ENCODE results near the gene LAMTOR3.

GRCh38 chr4:99917575-99917974, 23.3 kb upstream of the LAMTOR3 start:
- no peak for TF ChIP-seq CTCF (IDR thresholded peaks at IDR 0.05)
- TF ChIP-seq ZFX (IDR thresholded peaks at IDR 0.05; ENCODE audit: borderline replicate concordance) = no peak
